GM19043 (cell line): ENCODE results near the gene KLK5.

Experiments used
- ATAC-seq: cut with Tn5 transposase; IDR thresholded peaks from one replicate; pipeline ENCODE4 v1.9.1; 2021; ENCODE audit warnings: low read depth; ENCODE audit not compliant: unreplicated experiment

The KLK5 gene

DNA sequence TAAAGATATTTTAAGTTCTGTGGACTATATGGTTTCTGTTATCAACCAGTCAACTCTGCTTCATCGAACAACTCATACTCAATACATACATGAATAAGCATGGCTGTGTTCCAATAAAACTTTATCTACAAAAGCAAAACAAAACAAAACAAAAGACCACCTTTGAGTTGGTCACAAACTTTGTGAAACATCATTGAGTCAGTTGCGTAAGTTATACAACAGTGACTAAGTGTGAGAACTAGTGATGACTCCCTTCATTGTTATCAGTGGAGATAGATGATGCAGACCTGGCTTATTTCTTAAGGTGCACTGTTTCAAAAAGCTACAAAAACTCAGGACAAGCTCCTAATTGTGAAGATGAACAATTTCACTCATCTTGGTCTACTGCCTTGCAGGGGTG lies 27.1 kb downstream of the KLK5 start:
- ATAC-seq: no peak

DNA sequence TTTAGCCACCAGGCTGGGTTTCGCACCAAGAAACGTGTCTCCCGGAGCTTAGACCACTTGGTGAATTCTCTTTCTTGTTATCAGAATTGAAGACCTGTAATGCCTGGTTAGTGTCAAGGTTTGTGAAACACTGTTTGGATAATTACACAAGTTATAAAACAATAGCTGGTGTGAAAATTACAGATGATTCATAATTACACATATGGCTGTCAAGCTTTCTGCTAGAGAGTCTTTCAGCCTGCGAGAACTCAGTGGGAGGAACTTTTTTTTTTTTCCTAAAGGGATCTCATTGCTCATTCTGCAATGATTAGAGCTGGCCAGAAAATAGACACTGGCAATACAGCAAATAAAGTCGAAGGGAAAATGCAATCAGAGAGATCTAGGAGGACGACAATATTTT lies 28.3 kb downstream of the KLK5 start:
- ATAC-seq: no peak

DNA sequence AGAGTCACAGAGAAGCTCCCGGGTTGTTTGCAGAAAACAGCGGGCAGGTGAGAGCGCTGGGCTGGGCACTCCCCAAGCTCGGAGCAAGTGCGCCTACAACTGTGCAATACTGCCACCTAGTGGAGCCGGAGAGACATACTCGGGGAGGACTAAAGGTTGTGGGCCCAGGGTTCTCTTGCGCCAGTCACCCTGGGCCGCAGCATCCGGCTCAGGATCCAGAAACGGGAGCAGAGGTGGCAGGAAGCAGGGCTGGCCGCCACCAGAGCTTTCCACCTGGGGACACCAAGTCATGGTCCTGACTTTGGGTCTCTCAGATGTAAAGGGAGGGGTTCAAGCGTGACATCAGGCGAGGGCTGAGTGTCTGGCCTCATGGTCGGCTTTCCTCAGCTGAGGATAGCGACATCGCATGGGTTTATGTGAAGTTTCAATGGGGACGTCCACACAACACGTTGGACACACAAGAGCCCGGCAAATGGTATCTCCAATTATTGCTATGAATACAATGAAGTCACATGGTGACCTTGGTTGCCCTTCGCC lies 30.5 kb downstream of the KLK5 start:
- no peak for ATAC-seq

DNA sequence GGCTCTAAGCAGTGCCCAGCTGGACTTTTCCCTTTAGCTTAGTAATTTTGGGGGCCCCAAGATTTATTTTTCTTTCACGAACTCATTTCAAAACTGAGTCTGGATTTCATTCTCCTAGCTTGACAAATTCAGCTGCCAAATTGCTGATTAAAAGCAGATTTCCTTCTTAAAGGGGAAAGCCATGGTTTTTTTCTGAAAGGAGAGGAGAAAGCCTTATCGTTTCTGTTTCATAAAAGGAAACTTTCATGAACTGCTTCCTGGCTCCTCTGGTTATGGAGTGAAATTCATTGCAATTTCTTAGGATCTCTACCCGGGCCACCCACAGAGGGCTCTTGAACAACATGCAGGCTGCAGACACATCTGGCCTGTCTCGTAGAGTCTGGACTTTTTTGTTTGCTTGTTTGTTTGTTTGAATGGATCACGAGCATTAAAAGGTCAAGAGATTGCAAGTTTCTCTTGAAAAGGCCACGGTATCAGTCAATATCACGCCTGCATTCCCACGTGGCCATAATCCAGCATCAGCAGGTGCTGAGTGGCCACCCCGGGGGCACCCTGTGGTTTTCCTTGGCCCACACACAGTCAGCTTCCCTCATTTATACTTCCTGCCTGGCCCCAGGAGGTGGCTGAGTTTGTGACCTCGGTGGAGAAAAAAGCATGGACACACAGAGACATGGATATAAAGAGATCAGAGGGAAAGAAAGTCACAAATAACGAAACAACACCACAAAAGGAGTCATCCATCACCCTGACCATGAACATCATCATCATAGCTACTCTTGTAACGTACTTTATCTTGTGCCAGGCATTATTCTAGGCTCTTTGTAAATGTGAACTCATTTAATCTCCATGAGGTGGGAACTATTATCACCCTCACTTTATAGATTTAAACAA lies 31.2 kb downstream of the KLK5 start:
- no peak for ATAC-seq

DNA sequence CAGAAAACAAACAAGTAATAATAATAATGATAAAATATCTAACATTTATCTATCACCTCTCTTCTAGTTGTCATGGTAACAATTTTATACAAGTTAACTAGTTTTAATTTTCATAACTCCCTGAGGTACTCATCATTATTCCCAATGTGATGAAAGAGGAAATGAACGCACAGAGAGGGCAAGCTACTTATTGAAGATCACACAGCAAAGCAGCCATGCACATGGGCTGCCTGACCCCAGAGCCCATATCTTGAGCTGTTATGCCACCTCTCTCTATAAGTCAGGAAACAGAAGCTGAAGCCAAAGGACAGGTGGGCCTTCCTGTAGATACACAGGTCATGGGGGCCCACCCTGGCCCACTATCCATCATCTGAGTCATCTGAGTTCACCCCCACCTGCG lies 36.8 kb downstream of the KLK5 start:
- no peak for ATAC-seq

DNA sequence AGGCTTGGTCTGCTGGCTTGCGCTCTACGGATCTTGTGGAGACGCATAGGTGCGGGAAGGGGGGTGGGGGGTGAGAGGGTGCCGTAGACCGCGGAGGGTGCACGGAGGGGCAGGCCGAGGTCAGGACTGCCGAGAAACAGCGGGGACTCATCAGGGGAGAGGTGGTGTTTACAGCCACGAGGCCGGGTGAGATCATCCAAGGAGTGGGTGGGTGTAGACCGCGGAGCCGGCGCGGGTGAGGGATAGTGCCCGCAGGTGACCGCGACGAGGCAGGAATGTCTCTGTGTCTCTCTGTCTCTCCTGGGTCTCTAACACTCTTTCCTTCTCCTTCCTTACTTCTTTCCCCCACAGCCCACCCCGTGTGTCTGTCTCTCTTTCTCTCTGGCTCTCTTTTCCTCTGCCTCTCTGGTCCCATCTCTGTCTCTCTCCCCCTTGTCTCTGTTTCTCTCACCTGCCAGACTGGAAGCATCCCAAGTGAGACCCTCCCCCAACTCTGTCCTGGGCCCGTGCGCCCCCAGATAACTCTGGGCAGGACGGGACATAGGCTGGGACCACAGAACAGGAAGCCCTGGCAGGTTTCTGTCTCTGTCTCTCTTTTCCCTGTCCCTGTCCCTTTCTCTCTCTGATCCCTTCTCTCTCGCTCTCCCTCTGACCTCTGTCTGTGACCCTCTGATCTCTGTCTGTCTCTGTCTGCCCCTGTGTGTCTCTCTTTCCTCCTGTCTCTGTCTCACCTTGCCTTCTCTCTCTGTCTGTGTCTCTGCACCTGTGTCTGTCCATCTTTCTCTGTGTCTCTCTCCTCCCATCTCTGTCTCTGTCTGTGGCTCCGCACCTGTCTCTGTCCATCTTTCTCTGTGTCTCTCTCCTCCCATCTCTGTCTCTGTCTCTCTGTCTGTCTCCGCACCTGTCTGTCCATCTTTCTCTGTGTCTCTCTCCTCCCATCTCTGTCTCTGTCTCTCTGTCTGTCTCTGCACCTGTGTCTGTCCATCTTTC lies 39.8 kb downstream of the KLK5 start:
- ATAC-seq: no peak

DNA sequence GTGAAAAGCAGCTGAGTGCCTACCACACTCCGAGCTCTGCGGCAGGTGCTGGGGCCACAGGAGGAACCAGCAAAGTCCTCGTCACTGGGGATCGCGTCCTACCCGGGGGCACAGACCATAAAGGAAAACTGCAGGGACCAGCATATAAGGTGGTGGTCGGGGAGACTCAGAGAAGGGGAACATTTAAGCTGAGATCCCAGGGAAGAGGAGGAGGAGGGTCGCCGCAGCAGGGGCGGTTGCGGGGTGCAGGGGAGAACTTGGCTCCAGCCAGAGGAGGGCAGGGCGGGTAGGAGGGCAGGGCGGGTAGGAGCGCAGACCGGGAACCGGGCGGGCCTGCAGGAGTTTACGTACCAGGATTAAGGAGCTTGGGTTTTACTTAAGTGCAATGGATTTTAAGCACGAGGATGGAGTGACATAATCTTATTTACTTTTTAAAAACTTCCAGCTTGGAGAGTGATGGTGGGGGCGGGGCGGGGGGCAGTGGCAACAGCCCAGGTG lies 40.7 kb downstream of the KLK5 start:
- no peak for ATAC-seq

DNA sequence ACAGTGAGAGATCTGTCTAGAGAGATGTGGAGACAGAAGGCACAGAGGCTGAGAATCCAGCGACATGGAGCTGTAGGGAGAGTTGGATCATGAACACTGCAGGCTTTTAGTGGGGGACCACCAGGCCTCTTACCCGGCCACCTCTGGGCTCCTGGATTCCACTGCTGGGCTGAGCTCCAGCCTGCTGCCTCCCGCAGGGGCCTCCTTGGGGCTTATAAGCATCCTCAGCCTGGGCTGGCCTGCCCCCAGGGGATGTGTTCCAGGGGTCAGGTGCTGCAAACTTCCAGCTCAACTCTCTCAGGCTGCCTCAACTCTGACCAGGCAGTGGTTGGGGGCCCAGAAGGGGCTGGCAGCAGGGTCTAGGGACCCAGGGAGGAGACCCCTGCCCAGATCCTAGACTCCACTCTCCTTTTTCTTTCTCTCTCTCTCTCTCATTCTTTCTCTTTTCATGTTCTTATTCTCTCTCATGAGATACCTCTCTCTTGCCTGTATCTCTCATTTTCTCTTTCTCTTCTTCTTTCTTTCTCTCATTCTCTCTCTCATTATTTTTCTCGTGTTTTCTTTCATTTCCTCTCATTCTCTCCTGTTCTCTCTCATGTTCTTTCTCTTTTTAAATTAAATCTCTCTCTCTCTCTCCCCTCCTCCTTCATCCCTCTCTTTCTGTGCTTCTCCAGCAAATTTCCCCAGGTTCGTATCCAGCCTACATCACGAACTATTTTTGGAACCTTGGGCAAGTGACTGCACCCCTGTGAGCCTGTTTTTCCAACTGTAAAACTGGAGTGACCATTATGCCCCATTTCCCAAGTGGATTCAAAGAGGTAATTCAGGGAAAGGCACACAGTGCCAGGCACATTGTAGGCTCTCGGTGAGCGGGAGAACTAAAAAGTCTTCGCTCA lies 41.4 kb downstream of the KLK5 start, which contains the start of gene KLK4:
KLK4 (minus strand) TSS at position 190 of the 896 bp plus-strand sequence. CDS start 657 bp downstream, outside the sequence.
- no peak for ATAC-seq

DNA sequence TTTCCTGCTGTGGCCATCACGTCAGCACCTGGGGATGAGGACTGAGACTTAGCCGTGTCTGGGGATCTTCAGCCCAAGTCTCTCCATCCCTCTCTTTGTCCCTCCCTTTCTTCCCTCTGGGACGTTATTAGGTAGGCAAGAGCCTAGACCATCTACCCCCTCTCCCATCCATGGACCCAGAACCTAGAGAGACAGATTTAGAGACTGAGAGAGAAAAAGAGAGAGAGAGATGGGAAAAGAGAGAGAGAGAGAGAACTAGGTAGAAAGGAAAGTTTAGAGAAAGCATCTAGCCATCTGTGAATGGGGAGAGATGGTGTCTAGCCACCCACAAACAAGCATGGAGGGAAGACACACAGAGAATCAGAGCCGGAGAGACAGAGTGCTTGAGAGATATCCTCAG lies 42.1 kb downstream of the KLK5 start:
- no peak for ATAC-seq

DNA sequence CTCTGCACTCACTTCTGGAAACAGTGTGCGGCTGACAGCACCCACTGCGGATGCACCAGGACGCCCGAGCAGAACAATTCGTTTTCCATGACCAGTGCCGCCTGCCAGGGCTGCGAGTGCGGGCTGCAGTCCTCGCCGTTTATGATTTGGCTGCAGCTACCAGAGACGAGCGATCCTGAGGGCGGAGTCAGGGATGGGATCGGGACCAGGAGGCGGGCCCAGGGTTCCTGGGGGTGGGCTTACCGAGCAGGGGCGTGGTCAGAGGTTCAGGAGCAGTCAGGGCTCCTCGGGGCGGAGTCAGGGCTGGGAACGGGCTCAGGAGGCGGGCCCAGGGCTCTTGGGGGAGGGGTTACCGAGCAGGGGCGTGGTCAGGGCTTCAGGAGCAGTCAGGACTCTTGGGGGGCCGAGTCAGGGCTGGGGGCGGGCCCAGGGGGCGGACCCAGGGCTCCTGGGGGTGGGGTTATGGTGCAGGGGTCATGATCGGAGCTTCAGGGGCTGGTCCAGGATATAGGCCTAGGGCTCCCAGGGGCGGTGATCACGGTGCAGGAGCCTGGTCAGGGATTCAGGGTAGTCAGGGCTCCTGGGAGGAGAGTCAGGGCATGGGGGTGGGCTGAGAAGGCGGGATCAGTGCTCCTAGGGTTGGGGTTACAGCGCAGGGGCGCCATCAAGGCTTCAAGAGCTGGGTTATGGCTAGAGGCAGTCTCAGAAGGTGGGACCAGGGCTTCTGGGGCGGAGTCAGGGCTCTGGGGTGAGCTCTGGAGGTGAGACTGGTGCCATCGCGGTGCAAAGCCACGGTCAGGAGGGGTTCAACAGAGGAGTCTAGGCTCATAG lies 43.4 kb downstream of the KLK5 start:
- ATAC-seq: no peak

DNA sequence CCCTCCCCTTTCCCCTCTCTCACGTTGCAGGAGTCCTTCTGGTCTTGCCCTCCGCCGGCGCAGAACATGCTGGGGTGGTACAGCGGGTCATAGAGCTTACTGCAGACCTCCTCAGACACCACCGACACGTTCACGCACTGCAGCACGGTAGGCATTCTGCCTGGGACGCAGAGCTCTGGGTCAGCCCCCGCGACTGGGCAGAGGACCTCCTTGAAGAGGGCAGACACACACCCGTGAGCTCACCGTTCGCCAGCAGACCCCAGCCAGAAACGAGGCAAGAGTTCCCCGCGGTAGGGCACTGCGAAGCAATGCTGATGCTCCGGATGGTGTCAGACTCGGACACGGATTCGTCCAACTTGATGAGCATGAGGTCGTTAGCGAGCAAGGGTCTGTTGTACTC lies 44.5 kb downstream of the KLK5 start:
- no peak for ATAC-seq

DNA sequence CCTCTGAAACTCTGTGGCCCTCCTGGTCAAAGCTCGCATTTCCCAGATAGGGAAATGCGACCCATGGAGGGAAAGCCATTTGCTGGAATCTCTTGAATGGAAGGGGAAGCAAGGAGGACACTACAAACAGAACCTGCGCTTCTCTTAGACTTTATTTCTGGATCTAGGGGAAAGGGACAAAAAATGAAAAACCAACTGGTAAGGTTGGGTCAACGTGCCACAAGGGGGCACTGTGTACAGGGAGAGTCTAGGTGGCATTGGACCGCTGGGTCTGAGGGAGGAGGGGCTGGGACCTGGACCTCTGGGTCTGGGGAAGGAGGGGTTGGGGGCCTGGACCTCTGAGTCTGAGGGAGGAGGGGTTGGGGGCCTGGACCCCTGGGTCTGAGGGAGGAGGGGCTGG lies 46.6 kb downstream of the KLK5 start:
- ATAC-seq: no peak

DNA sequence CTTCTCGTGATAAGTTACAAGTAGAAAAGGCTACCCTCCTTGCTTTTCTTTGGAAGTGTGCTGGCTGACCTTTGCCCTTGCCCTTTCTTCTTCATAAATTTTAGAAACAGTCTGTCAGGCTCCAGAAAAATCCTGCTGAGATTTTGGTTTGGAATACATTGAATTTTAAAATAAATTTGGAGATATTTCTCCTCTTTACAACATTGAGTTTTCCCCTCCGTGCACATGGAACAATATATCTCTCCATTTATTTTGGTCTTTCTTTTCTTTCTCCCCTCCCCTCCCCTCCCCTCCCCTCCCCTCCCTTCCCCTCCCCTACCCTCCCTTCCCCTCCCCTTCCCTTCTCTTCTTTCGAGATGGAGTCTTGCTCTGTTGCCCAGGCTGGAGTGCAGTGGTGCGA lies 50.2 kb downstream of the KLK5 start:
- no peak for ATAC-seq

DNA sequence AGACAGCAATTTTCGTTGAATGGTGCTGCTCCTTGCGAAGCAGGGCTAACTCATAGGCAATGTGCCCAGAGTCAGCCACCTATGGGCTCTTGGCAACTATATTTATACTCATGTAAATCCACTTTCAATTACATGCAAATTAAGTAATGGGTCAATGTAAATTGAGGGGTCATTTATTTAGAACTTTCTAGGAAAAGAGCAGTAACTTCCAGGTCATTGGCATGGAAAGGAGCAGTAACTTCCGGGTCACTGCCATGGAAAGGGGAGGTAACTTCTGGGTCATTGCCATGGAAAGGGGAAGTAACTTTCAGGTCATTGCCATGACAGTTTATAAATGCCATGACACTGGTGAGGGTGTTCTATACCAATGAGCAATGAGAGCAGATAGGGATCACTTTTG lies 53.3 kb downstream of the KLK5 start:
- ATAC-seq: no peak

DNA sequence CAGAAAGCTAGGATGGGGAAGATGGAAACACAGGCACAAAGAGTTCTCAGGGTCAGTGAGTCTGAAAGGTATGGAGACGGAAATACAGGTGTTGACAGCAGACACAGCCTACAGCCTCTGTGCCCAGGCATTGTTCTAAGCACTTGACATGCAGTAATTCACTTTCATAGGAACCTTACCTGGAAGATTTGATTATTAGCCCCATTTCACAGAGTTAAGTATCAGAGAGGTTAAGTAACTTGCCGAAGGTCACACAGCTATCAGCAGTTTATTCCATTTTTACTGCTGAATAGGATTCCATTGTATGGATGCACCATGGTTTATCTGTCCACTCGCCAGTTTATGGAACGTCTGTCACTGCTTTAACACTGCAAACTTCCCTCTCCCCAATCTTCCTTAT lies 54.8 kb downstream of the KLK5 start:
- ATAC-seq: no peak

DNA sequence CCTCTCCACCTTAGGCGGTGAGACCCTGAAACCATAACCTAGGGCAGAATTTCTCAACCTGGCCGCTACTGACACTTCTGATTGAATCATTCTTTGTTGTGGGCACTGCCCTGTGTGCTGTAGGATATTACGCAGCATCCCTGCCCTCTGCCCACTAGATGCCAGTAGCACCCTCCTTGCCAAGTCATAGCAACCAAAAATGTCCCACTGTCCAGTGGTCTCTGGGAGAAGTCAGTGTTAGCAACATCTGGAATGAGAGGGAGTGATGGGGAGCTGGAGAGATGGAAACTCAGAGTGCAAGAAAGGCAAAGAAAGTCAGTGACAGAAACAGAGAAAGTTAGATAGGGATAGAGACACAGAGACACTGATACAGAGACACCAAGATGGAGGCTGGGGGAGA lies 55.2 kb downstream of the KLK5 start:
- ATAC-seq: no peak

DNA sequence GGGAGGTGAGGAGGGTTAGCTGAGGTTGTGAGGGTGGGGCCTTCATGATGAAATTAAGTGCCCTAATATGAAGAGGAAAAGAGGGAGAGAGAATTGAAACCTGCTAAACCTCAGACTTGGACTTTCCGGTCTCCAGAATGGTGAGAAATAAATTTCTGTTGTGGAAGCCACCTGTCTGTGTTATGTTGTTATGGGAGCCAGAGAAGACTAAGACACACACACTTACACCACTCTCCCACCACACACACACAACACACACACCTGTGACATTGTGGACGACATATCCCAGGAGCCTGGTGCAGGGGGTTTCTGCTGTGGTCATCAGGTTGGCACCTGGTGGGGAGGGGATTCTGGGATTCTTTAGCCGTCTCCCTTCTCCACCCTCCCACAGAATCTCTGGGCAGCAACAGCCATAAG lies 55.6 kb downstream of the KLK5 start:
- ATAC-seq: no peak

DNA sequence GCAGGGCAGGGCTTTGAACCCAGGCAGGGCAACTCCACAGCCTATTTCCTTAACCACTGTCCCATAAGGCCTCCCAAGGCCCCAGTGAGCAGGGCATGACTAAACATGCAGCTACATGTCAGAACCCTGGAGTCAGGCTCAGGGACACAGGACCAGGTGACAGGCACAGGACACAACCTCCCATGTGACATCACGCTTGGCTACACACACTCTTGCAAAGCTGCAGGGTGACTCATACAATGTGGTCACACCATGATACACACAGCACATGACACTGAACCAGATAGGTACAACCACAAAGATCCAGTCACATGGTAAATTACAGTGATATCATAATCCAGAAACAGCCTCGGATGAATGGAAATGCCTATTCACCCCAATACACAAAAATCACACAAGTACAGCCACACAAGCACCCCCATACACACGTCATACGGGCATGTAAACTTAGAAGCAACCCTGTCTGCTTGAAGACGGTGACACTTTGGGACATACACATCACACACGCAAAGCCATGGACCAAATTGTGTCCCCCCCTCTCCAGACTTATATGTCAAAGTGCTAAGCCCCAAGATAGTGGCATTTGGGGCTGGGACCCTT lies 56.1 kb downstream of the KLK5 start:
- ATAC-seq: peak; percentile 96
